Activated CD4-positive, alpha-beta T cell treated with anti-CD3 and anti-CD28 coated beads, Interleukin-2, amount 50 U/mL, for 4 hours (primary cell): ENCODE data around the gene GAD2.

Experiments
- DNase-seq, 2 experiments: peaks; one replicate each; pipeline ENCODE4 v3.0.0-alpha.2; 2020

The GAD2 gene

GRCh38 chr10:26216585-26217395 is at the start of gene GAD2:
TSS of gene GAD2 (plus strand) at chr10:26216774. CDS start at chr10:26216810, 36 bp downstream.
- no peak for DNase-seq

GRCh38 chr10:26169466-26169865 is 47.1 kb upstream of the GAD2 start:
- DNase-seq = no peak

- DNase-seq = no peak
Measured at GRCh38 chr10:26172131-26172530, 44.4 kb upstream of the GAD2 start.

GRCh38 chr10:26173837-26174236 is 42.7 kb upstream of the GAD2 start:
- DNase-seq = no peak

- no peak for DNase-seq
Measured at GRCh38 chr10:26177341-26177740, 39.2 kb upstream of the GAD2 start.

- DNase-seq = no peak
Measured at GRCh38 chr10:26194275-26194674, 22.3 kb upstream of the GAD2 start.

- no peak for DNase-seq
Measured at GRCh38 chr10:26197248-26197647, 19.3 kb upstream of the GAD2 start.

- DNase-seq = no peak
Measured at GRCh38 chr10:26198119-26198518, 18.5 kb upstream of the GAD2 start.

GRCh38 chr10:26199841-26200240 is 16.7 kb upstream of the GAD2 start:
- no peak for DNase-seq

GRCh38 chr10:26205223-26205622 is 11.4 kb upstream of the GAD2 start:
- no peak for DNase-seq

- no peak for DNase-seq
Measured at GRCh38 chr10:26211781-26212444, 4.7 kb upstream of the GAD2 start.

GRCh38 chr10:26212511-26212910 is 4.1 kb upstream of the GAD2 start:
- no peak for DNase-seq

GRCh38 chr10:26213157-26213800 is 3.3 kb upstream of the GAD2 start:
- DNase-seq = no peak

GRCh38 chr10:26214004-26214403 is 2.6 kb upstream of the GAD2 start:
- no peak for DNase-seq

GRCh38 chr10:26214551-26215395 is 1.8 kb upstream of the GAD2 start:
- DNase-seq = no peak

GRCh38 chr10:26215396-26215934 is 1.1 kb upstream of the GAD2 start:
- DNase-seq = no peak

- DNase-seq = no peak
Measured at GRCh38 chr10:26215935-26216584, 514 bp upstream of the GAD2 start.

- DNase-seq = no peak
Measured at GRCh38 chr10:26217396-26218086, 967 bp downstream of the GAD2 start.

GRCh38 chr10:26219676-26220075 is 3.1 kb downstream of the GAD2 start:
- no peak for DNase-seq

- DNase-seq = no peak
Measured at GRCh38 chr10:26220901-26221300, 4.3 kb downstream of the GAD2 start.

GRCh38 chr10:26221541-26221940 is 5.0 kb downstream of the GAD2 start:
- no peak for DNase-seq

- DNase-seq = no peak
Measured at GRCh38 chr10:26222563-26222962, 6.0 kb downstream of the GAD2 start.
